ENCODE data around the gene PDE4B. TPM values are rescaled to one million over a fixed set of nuclear protein-coding genes. Genes with fewer than 3 reads are reported as not detected.

PDE4B gene
- total RNA-seq, 4 donors from 2014 or later: 0.08 to 6.7 (median 3.4) TPM

DNA sequence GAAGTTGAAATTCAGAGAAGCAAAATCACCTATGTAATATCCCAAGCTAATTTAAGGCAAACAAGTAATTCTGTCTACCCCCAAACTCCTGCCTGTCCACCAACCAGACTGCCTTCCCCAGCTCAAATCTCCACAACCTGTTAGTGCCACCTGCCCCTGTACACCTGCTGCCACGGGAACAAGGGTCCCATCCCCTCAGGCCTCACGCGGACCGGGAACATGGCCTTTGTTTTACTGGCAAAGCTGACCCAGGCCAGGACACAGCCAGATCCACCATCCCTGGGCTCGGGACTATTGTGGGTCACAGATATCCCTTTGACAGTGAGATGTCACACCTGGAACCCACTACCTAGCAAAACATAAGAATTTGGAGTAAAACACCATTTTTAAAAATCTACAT is 601.9 kb downstream of the PDE4B start:
- Histone ChIP-seq H3K27me3 (no peaks in the 10 kb centered on the region), H3K27ac (no peak overlapping the region), H3K4me3 (no peak overlapping the region), H3K9me3 (no peaks in the 10 kb centered on the region), H3K36me3 (no peaks in the 10 kb centered on the region), H3K4me1 (peaks cover 4 to 18% (median 4%) of the 10 kb centered on the region in 3 donors)
- DNase-seq: no peak
- intact Hi-C loops (cut with DNase I): no loop called here
- TF ChIP-seq, protein P1, sequence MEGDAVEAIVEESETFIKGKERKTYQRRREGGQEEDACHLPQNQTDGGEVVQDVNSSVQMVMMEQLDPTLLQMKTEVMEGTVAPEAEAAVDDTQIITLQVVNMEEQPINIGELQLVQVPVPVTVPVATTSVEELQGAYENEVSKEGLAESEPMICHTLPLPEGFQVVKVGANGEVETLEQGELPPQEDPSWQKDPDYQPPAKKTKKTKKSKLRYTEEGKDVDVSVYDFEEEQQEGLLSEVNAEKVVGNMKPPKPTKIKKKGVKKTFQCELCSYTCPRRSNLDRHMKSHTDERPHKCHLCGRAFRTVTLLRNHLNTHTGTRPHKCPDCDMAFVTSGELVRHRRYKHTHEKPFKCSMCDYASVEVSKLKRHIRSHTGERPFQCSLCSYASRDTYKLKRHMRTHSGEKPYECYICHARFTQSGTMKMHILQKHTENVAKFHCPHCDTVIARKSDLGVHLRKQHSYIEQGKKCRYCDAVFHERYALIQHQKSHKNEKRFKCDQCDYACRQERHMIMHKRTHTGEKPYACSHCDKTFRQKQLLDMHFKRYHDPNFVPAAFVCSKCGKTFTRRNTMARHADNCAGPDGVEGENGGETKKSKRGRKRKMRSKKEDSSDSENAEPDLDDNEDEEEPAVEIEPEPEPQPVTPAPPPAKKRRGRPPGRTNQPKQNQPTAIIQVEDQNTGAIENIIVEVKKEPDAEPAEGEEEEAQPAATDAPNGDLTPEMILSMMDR (IDR thresholded peaks at IDR 0.05): no peak
- no peak for TF ChIP-seq POLR2A (IDR thresholded peaks at IDR 0.05)
- 100% methylated on average over 1 to 4 of the region's 5 CpGs for WGBS, 2 donors

DNA sequence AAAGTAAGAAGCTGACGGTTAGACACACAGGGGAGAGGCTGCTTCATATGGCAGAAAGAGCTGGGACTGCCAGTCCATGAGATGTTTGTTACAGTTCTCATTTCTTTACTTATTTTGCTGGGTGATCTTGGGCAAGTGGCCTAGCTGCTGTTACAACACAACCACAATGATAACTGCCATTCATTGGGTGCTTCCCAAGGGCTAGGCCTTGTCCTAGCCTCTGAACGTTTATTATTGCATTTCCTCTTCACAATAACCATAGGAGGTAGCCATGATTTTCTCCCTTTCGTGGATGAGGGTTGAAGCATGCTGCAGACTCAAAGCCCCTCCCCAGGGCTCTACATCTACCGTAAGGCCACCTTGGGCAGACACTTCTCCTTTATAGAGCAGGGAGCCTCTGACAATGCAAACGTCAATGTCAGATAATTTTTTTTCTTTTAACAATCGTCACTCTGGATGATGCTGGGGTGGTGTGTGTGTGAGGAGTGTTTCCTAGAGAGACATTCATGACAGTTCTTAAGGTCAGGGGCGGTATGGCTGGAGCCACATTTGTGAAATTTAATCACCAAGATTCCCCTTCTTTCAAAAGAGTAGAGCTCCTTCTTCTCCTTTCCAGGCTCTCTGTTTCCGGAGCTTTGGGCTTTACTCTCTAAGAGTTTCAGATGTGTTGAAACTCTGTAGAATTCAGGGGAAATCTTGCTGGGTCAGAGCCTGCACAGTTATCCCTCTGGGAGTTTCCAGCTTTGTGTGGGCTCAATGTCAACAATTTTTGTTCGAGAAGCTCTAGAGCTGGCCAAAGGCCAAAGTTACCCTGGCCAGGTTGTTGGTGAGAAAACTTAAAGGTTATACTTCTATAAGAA is 602.7 kb downstream of the PDE4B start:
- no peak for DNase-seq
- Histone ChIP-seq H3K4me1 (peaks cover 4 to 18% (median 4%) of the 10 kb centered on the region in 3 donors), H3K27ac (peak overlapping the region in 2 of 4 donors; percentile 17 to 43), H3K4me3 (no peak overlapping the region), H3K27me3 (no peaks in the 10 kb centered on the region), H3K9me3 (no peaks in the 10 kb centered on the region), H3K36me3 (no peaks in the 10 kb centered on the region)
- 33 to 48% methylated on average over 8 to 9 of the region's 9 CpGs for WGBS, 2 donors
- TF ChIP-seq, protein P1 (IDR thresholded peaks at IDR 0.05): no peak
- no peak for TF ChIP-seq POLR2A (IDR thresholded peaks at IDR 0.05)
- intact Hi-C loops (cut with DNase I): no loop called here

DNA sequence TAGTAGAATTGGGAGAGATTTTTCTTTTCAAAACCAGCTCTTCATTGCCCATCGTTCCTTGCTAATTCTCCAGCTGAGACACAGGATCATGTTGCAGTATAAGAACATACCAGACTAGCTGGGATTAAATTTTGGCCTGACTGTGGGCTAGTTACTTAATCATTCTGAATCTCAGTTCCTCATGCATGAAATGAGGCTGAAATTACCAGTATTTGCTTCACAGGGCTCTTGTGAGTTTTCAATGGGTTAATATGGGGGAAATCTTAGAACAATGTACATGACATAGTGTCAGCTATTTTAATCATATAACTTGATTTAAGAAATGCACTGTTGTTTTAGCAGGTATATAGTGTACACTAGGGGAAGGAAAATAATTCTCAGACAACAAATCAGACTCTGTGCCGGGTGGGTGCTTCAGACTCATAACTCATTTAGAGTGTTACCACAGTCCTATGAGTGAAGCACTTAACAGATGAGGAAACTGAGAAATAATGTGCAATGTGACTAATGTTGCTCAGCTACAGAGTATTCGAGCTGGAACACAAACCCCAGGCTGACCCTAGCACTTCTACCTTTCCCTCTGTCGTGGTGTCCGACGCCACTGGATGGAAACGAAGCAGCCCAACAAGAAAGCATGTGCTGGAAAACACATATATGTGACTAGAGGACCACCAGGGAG is 603.7 kb downstream of the PDE4B start:
- WGBS, 2 donors: 62 to 68% methylated on average over 7 of the region's 7 CpGs
- no peak for DNase-seq
- Histone ChIP-seq H3K9me3 (no peaks in the 10 kb centered on the region), H3K4me3 (no peak overlapping the region), H3K4me1 (peaks cover 4 to 20% (median 7%) of the 10 kb centered on the region in 3 donors), H3K27me3 (no peaks in the 10 kb centered on the region), H3K36me3 (no peaks in the 10 kb centered on the region), H3K27ac (peak overlapping the region in 1 of 4 donors; percentile 43)
- intact Hi-C loops (cut with DNase I): no loop called here
- no peak for TF ChIP-seq POLR2A (IDR thresholded peaks at IDR 0.05)

DNA sequence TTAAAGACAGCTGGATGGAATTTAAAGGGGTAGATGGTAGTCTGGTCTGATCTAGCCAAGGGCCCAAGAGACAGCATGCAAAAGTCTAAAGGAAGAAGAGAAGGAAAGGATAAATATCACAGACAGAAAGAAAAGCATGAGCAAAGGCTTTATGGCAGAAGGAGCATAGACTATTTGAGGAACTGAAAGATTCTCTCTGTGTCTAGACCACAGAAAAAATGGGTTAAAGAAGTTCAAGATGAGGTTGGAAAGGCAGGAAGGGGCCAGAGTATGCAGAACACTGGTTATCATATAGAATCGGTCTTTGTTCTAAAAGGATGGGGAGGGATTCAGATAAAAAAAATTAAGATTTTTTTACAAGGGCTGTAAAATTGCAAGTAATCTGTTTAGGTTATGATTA is 604.5 kb downstream of the PDE4B start:
- Histone ChIP-seq H3K27me3 (no peaks in the 10 kb centered on the region), H3K27ac (no peak overlapping the region), H3K4me3 (no peak overlapping the region), H3K36me3 (no peaks in the 10 kb centered on the region), H3K9me3 (no peaks in the 10 kb centered on the region), H3K4me1 (peaks cover 4 to 29% (median 8%) of the 10 kb centered on the region in 3 donors)
- WGBS, 2 donors: 59 to 92% methylated on average over 1 of the region's 1 CpG
- TF ChIP-seq, protein P1 (IDR thresholded peaks at IDR 0.05): no peak
- no peak for TF ChIP-seq POLR2A (IDR thresholded peaks at IDR 0.05)
- intact Hi-C loops (cut with DNase I): no loop called here
- no peak for DNase-seq

DNA sequence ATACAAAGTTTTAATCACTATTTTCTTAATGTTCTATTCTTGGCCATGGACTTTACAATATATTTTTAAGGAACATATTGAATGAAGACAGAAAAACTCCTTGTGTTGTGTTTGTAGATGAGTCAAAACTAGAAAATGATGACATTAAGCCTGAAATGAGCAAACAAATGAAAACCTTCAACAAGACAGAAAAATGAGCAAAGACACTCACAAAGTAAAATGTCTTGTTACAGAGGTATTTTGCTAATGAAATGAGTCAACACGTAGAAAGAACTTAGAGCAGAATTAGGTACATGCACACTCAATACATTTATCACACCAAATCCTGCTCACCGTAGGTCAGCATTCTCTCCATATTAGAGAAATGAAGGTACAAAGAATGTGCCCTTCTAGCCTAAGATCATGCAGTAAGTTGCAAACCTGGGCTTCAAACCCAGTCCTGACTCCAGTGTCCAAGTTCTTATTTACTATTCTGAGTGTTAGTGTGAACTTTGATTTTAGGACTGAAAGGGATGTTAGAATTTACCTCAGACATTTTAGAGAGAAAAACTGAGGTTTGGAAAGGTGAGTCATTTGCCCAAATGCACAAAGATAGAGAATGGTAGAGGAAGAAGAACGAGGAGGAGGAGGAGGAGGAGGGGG is 607.3 kb downstream of the PDE4B start:
- DNase-seq: no peak
- Histone ChIP-seq H3K4me1 (peaks cover 4 to 37% (median 18%) of the 10 kb centered on the region in 3 donors), H3K9me3 (no peaks in the 10 kb centered on the region), H3K27me3 (no peaks in the 10 kb centered on the region), H3K27ac (no peak overlapping the region), H3K36me3 (no peaks in the 10 kb centered on the region), H3K4me3 (no peak overlapping the region)
- TF ChIP-seq, protein P1 (IDR thresholded peaks at IDR 0.05): no peak
- no peak for TF ChIP-seq POLR2A (IDR thresholded peaks at IDR 0.05)
- intact Hi-C loops (cut with DNase I): no loop called here
- WGBS, 2 donors: 47 to 65% methylated on average over 2 of the region's 3 CpGs

All from esophagus squamous epithelium (tissue), 5 donors.